CD4-positive, alpha-beta T cell (primary cell): Measurements from ENCODE around the gene TOPORS. TPM values are rescaled to one million over a fixed set of nuclear protein-coding genes. Genes with fewer than 3 reads are reported as not detected.

Source experiments
- ATAC-seq: fragments of 200-7000 bp; cut with Tn5 transposase; one replicate; pipeline ENCODE4 v1.10.0; 2022; ENCODE audit warnings: mild to moderate bottlenecking; ENCODE audit not compliant: poor library complexity
- CTCF ChIA-PET: fragments of 350-600 bp; sonication (Branson Sonifier 250); formaldehyde crosslinking; loops from one replicate; lab custom pipeline; 2021; ENCODE audit warnings: antibody characterized with exemption, inconsistent platforms; lab: Charles Lee
- POLR2A ChIA-PET: fragments of 350-600 bp; sonication (Branson Sonifier 250); formaldehyde crosslinking; loops from one replicate; lab custom pipeline; 2021; ENCODE audit warnings: antibody characterized with exemption, inconsistent platforms; lab: Charles Lee
- DNase-seq, 14 experiments: peaks; one replicate each; pipeline ENCODE4 v3.0.0-alpha.2; 2013 to 2020; ENCODE audit warnings: mixed read lengths in 2 of 14
- H3K27ac ChIP-seq, 2 donors: one replicate each; pipeline versions ENCODE4 v1.5.1 to v1.7.0; 2013; ENCODE audit warnings: low read length in 2 of 2, low read depth in 1 of 2, mild to moderate bottlenecking in 1 of 2
- H3K27me3 ChIP-seq, 2 experiments: 1 replicate in 1 of 2; 2 replicates in 1 of 2; pipeline versions ENCODE4 v1.6.1 to v1.7.0; 2013; ENCODE audit warnings: low read length in 2 of 2, control low read depth in 1 of 2, mild to moderate bottlenecking in 1 of 2, moderate library complexity in 1 of 2; ENCODE audit not compliant: insufficient read depth in 2 of 2, control insufficient read depth in 1 of 2
- H3K36me3 ChIP-seq: one replicate; pipeline ENCODE4 v1.6.1; 2013; ENCODE audit warnings: low read length, control low read depth; ENCODE audit not compliant: insufficient read depth
- H3K4me1 ChIP-seq: one replicate; pipeline ENCODE4 v1.6.1; 2013; ENCODE audit warnings: low read length, control low read depth; ENCODE audit not compliant: insufficient read depth
- H3K4me3 ChIP-seq: one replicate; pipeline ENCODE4 v1.5.1; 2013; ENCODE audit warnings: mild to moderate bottlenecking, low read length, moderate library complexity
- H3K9me3 ChIP-seq, 2 experiments: 1 replicate in 1 of 2; 2 replicates in 1 of 2; pipeline versions ENCODE4 v1.6.1 to v1.7.0; 2013; ENCODE audit warnings: low read length in 2 of 2, mild to moderate bottlenecking in 2 of 2, control low read depth in 1 of 2, moderate library complexity in 1 of 2; ENCODE audit not compliant: control insufficient read depth in 1 of 2, insufficient read depth in 1 of 2
- H3K27ac Mint-ChIP-seq: one replicate; pipeline ENCODE4 v1.8.0; 2020; ENCODE audit warnings: mixed read lengths
- H3K27me3 Mint-ChIP-seq: one replicate; pipeline ENCODE4 v1.8.0; 2021; ENCODE audit warnings: mixed read lengths
- H3K36me3 Mint-ChIP-seq: one replicate; pipeline ENCODE4 v1.8.0; 2021; ENCODE audit warnings: low read depth, mixed read lengths
- H3K4me1 Mint-ChIP-seq: one replicate; pipeline ENCODE4 v1.8.0; 2021; ENCODE audit warnings: low read depth, mixed read lengths
- H3K4me3 Mint-ChIP-seq: one replicate; pipeline ENCODE4 v1.8.0; 2020; ENCODE audit warnings: mild to moderate bottlenecking, mixed read lengths
- H3K9me3 Mint-ChIP-seq: one replicate; pipeline ENCODE4 v1.8.0; 2020; ENCODE audit warnings: mixed read lengths
- CTCF ChIP-seq: fragments of 200-600 bp; IDR thresholded peaks from one replicate; pipeline ENCODE4 v1.8.0; 2022; ENCODE audit warnings: antibody characterized with exemption, mild to moderate bottlenecking
- intact Hi-C, 2 experiments: fragments of 100-400 bp; cut with DNase I in 1 of 2; cut with micrococcal nuclease in 1 of 2; formaldehyde crosslinking; loops; one replicate each; pipeline versions ENCODE4 v1.15.1 to v1.9.0; 2023 to 2025; cut with DNase I, micrococcal nuclease
- total RNA-seq, 174 experiments: library from RNA in 2 of 174; stranded (reverse) in 2 of 174; gene quantifications; one replicate each; pipeline ENCODE4 v1.2.3 and lab custom pipeline; 2021 to 2026

Gene TOPORS
- total RNA-seq, 2 experiments from 2014 or later, result 40.8 to 41.8 TPM

GRCh38 chr9:32571969-32572899 lies 19.8 kb upstream of the TOPORS start:
- CTCF ChIA-PET, result interaction anchor here (0.6 to 12.1 kb wide), 14 partner anchors 8 to 194 kb away, joined by 3 to 206 read pairs (median 6); partner anchors contain the start of genes ACO1, RIGI, SMIM27 and TOPORS
- POLR2A ChIA-PET, result interaction anchor here (0.7 to 3.1 kb wide), 8 partner anchors 17 to 430 kb away, joined by 3 to 77 read pairs (median 12); partner anchors contain the start of genes ACO1, APTX, RIGI and SMIM27
- Histone ChIP-seq H3K4me3 (peak overlapping the region; percentile 74), H3K9me3 (no peaks in the 10 kb centered on the region), H3K27ac (peak overlapping the region; percentile 74 to 87), H3K27me3 (no peaks in the 10 kb centered on the region), H3K36me3 (peaks cover 12% of the 10 kb centered on the region), H3K4me1 (peaks cover 5% of the 10 kb centered on the region)
- peak overlapping the region; percentile 99 for H3K4me3 Mint-ChIP-seq
- peak; percentile 44 to 92 (median 68) for DNase-seq
- no peaks in the 10 kb centered on the region for H3K27me3 Mint-ChIP-seq
- no peaks in the 10 kb centered on the region for H3K9me3 Mint-ChIP-seq
- TF ChIP-seq CTCF, result peak; percentile 81
- H3K27ac Mint-ChIP-seq, result peak overlapping the region; percentile 97
- intact Hi-C loops, result loop anchor here (1.0 to 10.0 kb wide), 4 partner anchors 20 to 713 kb away; partner anchors contain the start of genes APTX (in 2 of the 2), RIGI (in 1 of the 2), SMIM27 (in 1 of the 2) and TOPORS (in 1 of the 2)
- peak; percentile 84 for ATAC-seq
- peaks cover 42% of the 10 kb centered on the region for H3K4me1 Mint-ChIP-seq
- H3K36me3 Mint-ChIP-seq, result peaks cover 37% of the 10 kb centered on the region

GRCh38 chr9:32570262-32570661 lies 17.9 kb upstream of the TOPORS start:
- no peaks in the 10 kb centered on the region for H3K27me3 ChIP-seq
- ChIA-PET CTCF (no interaction called here), POLR2A (no interaction called here)
- no peak overlapping the region for H3K4me3 ChIP-seq
- ATAC-seq (no peak), DNase-seq (no peak)
- peak overlapping the region; percentile 30 for H3K27ac Mint-ChIP-seq
- H3K9me3 ChIP-seq, result no peaks in the 10 kb centered on the region
- no peak overlapping the region for H3K27ac ChIP-seq
- no peaks in the 10 kb centered on the region for H3K9me3 Mint-ChIP-seq
- H3K4me1 ChIP-seq, result peaks cover 5% of the 10 kb centered on the region
- peak overlapping the region; percentile 42 for H3K4me3 Mint-ChIP-seq
- peaks cover 54% of the 10 kb centered on the region for H3K36me3 Mint-ChIP-seq
- H3K27me3 Mint-ChIP-seq, result no peaks in the 10 kb centered on the region
- H3K36me3 ChIP-seq, result peaks cover 31% of the 10 kb centered on the region
- TF ChIP-seq CTCF, result no peak
- peaks cover 42% of the 10 kb centered on the region for H3K4me1 Mint-ChIP-seq
- intact Hi-C loops, result loop anchor here in 1 of 2 experiments (1.0 to 10.0 kb wide), 2 partner anchors 14 to 715 kb away; no protein-coding TSS in a partner anchor

- ChIA-PET CTCF (interaction anchor here (1.6 kb wide), 1 partner anchor 189 kb away, joined by 3 read pairs; no protein-coding TSS in a partner anchor), POLR2A (interaction anchor here (2.2 kb wide), 1 partner anchor 16 kb away, joined by 10 read pairs; no protein-coding TSS in a partner anchor)
- H3K27ac Mint-ChIP-seq, result no peak overlapping the region
- Histone ChIP-seq H3K4me1 (no peaks in the 10 kb centered on the region), H3K27me3 (no peaks in the 10 kb centered on the region), H3K27ac (no peak overlapping the region), H3K36me3 (peaks cover 34% of the 10 kb centered on the region), H3K4me3 (no peak overlapping the region), H3K9me3 (no peaks in the 10 kb centered on the region)
- peaks cover 28% of the 10 kb centered on the region for H3K4me1 Mint-ChIP-seq
- H3K27me3 Mint-ChIP-seq, result no peaks in the 10 kb centered on the region
- no peak overlapping the region for H3K4me3 Mint-ChIP-seq
- TF ChIP-seq CTCF, result no peak
- DNase-seq, result no peak
- no peaks in the 10 kb centered on the region for H3K9me3 Mint-ChIP-seq
- intact Hi-C loops, result no loop called here
- H3K36me3 Mint-ChIP-seq, result peaks cover 63% of the 10 kb centered on the region
- no peak for ATAC-seq
Observed at GRCh38 chr9:32566770-32567169, 14.4 kb upstream of the TOPORS start.
